T-helper 2 cell (primary cell): ENCODE results near the gene BLCAP.
"Not testable (repeated sequence)": the region's sequence is repeated elsewhere in the genome, so short reads cannot be mapped to it uniquely, and the experiment has no call there.

Experiments
- DNase-seq, 5 experiments: peaks; one replicate each; pipeline versions ENCODE4 v3.0.0 to v3.0.0-alpha.2; 2012 to 2022

The BLCAP gene

GRCh38 chr20:37556538-37556937 lies 28.9 kb upstream of the BLCAP start:
- DNase-seq, result no peak

- DNase-seq, result not testable (repeated sequence)
These were observed 27.1 kb upstream of the BLCAP start for GRCh38 chr20:37554721-37555298.

- peak in 1 of 5 experiments; percentile 18 for DNase-seq
These were observed 24.7 kb upstream of the BLCAP start for GRCh38 chr20:37552415-37552814.

GRCh38 chr20:37551660-37552059 lies 24.0 kb upstream of the BLCAP start:
- not testable (repeated sequence) for DNase-seq

GRCh38 chr20:37550101-37550920 lies 22.6 kb upstream of the BLCAP start:
- DNase-seq, result not testable (repeated sequence)

GRCh38 chr20:37547912-37548311 lies 20.2 kb upstream of the BLCAP start:
- no peak for DNase-seq

GRCh38 chr20:37545516-37545915 lies 17.8 kb upstream of the BLCAP start:
- no peak for DNase-seq

GRCh38 chr20:37544386-37544785 lies 16.7 kb upstream of the BLCAP start:
- no peak for DNase-seq

GRCh38 chr20:37543828-37544227 lies 16.2 kb upstream of the BLCAP start:
- DNase-seq, result no peak

- DNase-seq, result no peak
These were observed 14.6 kb upstream of the BLCAP start for GRCh38 chr20:37542281-37542680.

- DNase-seq, result no peak
These were observed 13.7 kb upstream of the BLCAP start for GRCh38 chr20:37541326-37541725.

- DNase-seq, result not testable (repeated sequence)
These were observed 13.2 kb upstream of the BLCAP start for GRCh38 chr20:37540838-37541237.

GRCh38 chr20:37540001-37540400 lies 12.3 kb upstream of the BLCAP start:
- no peak for DNase-seq

- no peak for DNase-seq
These were observed 11.7 kb upstream of the BLCAP start for GRCh38 chr20:37539424-37539823.

- no peak for DNase-seq
These were observed 10.3 kb upstream of the BLCAP start for GRCh38 chr20:37538003-37538402.

- no peak for DNase-seq
These were observed 9.8 kb upstream of the BLCAP start for GRCh38 chr20:37537505-37537904.

GRCh38 chr20:37535443-37536132 lies 7.9 kb upstream of the BLCAP start:
- DNase-seq, result no peak

GRCh38 chr20:37534401-37535157 lies 6.9 kb upstream of the BLCAP start:
- DNase-seq, result peak in 2 of 5 experiments; percentile 48 to 67

- no peak for DNase-seq
These were observed 5.6 kb upstream of the BLCAP start for GRCh38 chr20:37533154-37533715.

GRCh38 chr20:37531856-37532255 lies 4.2 kb upstream of the BLCAP start:
- no peak for DNase-seq

GRCh38 chr20:37530696-37531095 lies 3.0 kb upstream of the BLCAP start:
- DNase-seq, result no peak

GRCh38 chr20:37529968-37530600 lies 2.4 kb upstream of the BLCAP start:
- DNase-seq, result no peak
